RPMI8226 (cell line): ENCODE measurements around the gene MAPK8.

Source experiments
- DNase-seq: peaks from one replicate; pipeline ENCODE4 v3.0.0-alpha.2; 2015

Gene MAPK8

GRCh38 chr10:48451969-48452878 lies 145.7 kb downstream of the MAPK8 start:
- no peak for DNase-seq

GRCh38 chr10:48452879-48453412 lies 146.5 kb downstream of the MAPK8 start:
- no peak for DNase-seq

GRCh38 chr10:48453451-48454301 lies 147.2 kb downstream of the MAPK8 start:
- DNase-seq: no peak

- no peak for DNase-seq
Measured at GRCh38 chr10:48454302-48455054, 148.0 kb downstream of the MAPK8 start.

- DNase-seq: no peak
Measured at GRCh38 chr10:48455055-48455391, 148.5 kb downstream of the MAPK8 start.

GRCh38 chr10:48455392-48456151 lies 149.1 kb downstream of the MAPK8 start:
- DNase-seq: no peak

GRCh38 chr10:48456361-48456804 lies 149.9 kb downstream of the MAPK8 start:
- DNase-seq: peak; percentile 71

GRCh38 chr10:48456808-48457761 lies 150.6 kb downstream of the MAPK8 start:
- DNase-seq: no peak

GRCh38 chr10:48457949-48458661 lies 151.6 kb downstream of the MAPK8 start:
- no peak for DNase-seq

GRCh38 chr10:48458662-48459048 lies 152.2 kb downstream of the MAPK8 start:
- DNase-seq: no peak

- no peak for DNase-seq
Measured at GRCh38 chr10:48459270-48460150, 153.0 kb downstream of the MAPK8 start.

- DNase-seq: no peak
Measured at GRCh38 chr10:48460182-48460581, 153.7 kb downstream of the MAPK8 start.

GRCh38 chr10:48461623-48462481 lies 155.4 kb downstream of the MAPK8 start:
- no peak for DNase-seq

- DNase-seq: no peak
Measured at GRCh38 chr10:48462482-48463020, 156.1 kb downstream of the MAPK8 start.

- DNase-seq: no peak
Measured at GRCh38 chr10:48463318-48464003, 157.0 kb downstream of the MAPK8 start.

GRCh38 chr10:48464121-48464870 lies 157.8 kb downstream of the MAPK8 start:
- DNase-seq: no peak
